Middle frontal gyrus (tissue), 1 donor: ENCODE measurements around the gene GGNBP2.

Experiments used
- DNase-seq: peaks from one replicate; pipeline ENCODE4 v3.0.0-alpha.2; 2015; ENCODE audit warnings: low spot score; ENCODE audit errors: extremely low spot score

The GGNBP2 gene

DNA sequence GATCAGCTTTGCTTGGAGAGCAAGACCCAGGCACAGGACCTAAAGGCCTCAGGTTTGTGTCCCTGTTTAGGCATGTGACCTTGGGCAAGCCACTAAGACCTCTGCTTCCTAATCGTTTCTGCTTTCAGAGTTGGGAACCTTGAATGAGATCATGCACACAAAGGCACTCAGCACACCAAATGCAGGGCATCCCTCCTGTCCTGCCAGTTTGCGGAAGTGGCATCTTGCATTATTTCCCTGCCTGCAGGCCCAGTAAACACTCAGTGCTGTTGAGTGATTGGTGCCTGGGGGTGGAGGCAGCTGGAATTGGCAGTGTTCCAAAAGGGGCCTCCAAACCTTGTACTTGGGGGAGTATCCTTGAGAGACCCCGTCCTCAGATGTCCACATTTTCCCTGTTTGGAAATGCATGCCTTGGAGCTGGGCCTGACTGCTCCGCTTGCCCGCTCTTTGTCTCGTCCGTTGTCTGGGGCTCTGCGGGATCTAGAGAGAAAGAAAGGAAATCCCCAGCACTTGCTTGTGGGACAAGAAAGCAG lies 85.3 kb downstream of the GGNBP2 start:
- DNase-seq, result no peak

GRCh38 chr17:36631022-36631421 lies 86.3 kb downstream of the GGNBP2 start:
- no peak for DNase-seq

DNA sequence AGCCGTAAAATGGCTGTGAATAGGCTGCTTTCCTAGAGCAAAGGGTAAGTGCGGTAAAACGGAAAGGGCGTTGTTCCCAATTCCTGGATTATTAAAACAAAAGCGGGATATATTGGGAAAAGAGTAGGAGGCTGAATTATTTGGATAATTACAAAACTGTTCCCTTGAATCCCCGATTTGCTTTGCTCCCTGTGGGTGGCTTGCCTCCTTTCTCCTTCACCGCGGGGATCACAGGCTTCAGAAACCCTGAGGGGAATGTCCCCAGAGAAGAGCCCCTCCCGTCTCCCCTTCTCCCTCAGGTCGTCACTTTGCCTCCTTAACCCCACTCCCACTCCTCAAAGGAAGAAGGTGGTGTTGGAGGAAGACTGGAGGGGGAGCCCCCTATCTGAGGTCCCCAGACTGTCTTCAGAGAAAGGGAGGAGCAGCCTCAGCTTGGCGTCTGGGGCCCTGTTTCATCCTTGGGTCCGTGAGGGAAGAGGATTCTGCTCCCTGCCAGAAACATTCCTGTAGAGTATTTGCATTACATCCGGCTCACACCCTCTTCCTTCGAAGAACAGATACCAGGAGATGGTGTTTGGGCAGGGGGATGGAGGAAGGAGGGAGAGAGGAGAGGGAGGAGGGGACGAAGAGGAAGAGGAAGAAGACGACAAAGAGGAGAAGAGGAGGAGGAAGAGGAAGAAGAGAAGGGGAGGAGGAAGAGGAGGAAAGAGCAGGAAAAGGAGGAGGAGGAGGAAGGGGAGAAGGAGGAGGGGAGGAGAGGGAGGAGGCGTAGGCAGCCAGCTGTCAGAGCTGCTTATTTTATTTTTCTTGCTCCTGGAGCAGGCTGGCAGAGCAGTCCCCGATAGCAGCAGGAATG lies 88.4 kb downstream of the GGNBP2 start:
- DNase-seq, result no peak
